ENCODE data around the gene KIF26B. TPM values are rescaled to one million over a fixed set of nuclear protein-coding genes. Genes with fewer than 3 reads are reported as not detected.

KIF26B gene
- total RNA-seq, 1 experiment from 2014 or later, result 0.04 TPM

DNA sequence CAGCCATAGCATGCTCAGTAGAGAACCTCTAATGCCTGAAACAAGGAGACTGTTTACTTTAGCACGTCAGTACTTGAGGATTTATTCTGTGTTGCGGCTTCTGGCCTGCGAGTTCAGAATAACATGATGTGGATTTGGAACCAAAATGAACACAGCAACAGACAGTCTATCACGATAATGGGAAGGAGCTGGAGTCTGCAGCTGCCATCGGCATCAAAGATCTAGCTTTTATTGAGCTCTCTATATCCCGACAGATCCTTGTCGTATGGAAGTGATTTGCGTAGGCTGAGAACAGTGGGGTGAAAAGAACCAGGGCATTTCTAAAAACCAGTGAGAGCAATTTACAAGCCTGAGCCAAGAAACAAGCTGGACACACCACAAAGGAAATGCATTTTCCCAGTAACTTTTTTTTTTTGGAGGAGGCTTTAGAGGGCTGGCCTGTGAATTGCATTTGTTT lies 294.2 kb downstream of the KIF26B start:
- Histone ChIP-seq H3K9ac (ENCODE audit: low read length) (no peak overlapping the region), H4K20me1 (ENCODE audit: low read length) (no peaks in the 10 kb centered on the region), H3K27me3 (ENCODE audit: low read length) (peaks cover 88% of the 10 kb centered on the region), H3K9me3 (ENCODE audit: low read length) (no peaks in the 10 kb centered on the region), H3K4me1 (ENCODE audit: insufficient read depth, low read length) (no peaks in the 10 kb centered on the region), H3K36me3 (ENCODE audit: low read depth, low read length) (no peaks in the 10 kb centered on the region), H3K9me2 (replicated peaks; ENCODE audit: low read length) (no peaks in the 10 kb centered on the region), H3F3A (ENCODE audit: low read length, unreplicated experiment) (no peaks in the 10 kb centered on the region), H2AFZ (ENCODE audit: low read length) (no peak overlapping the region), H3K27ac (ENCODE audit: low read length) (no peak overlapping the region), H3K79me2 (ENCODE audit: low read length) (no peaks in the 10 kb centered on the region), H3K4me2 (ENCODE audit: low read length) (no peak overlapping the region), H3K4me3 (ENCODE audit: low read length) (no peak overlapping the region)
- ChIA-PET CTCF (no interaction called here), POLR2A (ENCODE audit: unreplicated experiment) (no interaction called here)
- DNase-seq (no peak), ATAC-seq (no peak)
- intact Hi-C loops (cut with micrococcal nuclease), result no loop called here
- no peak for TF ChIP-seq EZH2 (IDR thresholded peaks at IDR 0.05; ENCODE audit: low read length, unreplicated experiment)
- TF ChIP-seq, protein P1, sequence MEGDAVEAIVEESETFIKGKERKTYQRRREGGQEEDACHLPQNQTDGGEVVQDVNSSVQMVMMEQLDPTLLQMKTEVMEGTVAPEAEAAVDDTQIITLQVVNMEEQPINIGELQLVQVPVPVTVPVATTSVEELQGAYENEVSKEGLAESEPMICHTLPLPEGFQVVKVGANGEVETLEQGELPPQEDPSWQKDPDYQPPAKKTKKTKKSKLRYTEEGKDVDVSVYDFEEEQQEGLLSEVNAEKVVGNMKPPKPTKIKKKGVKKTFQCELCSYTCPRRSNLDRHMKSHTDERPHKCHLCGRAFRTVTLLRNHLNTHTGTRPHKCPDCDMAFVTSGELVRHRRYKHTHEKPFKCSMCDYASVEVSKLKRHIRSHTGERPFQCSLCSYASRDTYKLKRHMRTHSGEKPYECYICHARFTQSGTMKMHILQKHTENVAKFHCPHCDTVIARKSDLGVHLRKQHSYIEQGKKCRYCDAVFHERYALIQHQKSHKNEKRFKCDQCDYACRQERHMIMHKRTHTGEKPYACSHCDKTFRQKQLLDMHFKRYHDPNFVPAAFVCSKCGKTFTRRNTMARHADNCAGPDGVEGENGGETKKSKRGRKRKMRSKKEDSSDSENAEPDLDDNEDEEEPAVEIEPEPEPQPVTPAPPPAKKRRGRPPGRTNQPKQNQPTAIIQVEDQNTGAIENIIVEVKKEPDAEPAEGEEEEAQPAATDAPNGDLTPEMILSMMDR (conservative IDR thresholded peaks at IDR 0.05; ENCODE audit: low read depth, low read length), result no peak
- no peak for TF ChIP-seq EZH2phosphoT487 (IDR thresholded peaks at IDR 0.05; ENCODE audit: borderline replicate concordance, low read length)
- BruUV-seq (replicated peaks), result no TSS peak

DNA sequence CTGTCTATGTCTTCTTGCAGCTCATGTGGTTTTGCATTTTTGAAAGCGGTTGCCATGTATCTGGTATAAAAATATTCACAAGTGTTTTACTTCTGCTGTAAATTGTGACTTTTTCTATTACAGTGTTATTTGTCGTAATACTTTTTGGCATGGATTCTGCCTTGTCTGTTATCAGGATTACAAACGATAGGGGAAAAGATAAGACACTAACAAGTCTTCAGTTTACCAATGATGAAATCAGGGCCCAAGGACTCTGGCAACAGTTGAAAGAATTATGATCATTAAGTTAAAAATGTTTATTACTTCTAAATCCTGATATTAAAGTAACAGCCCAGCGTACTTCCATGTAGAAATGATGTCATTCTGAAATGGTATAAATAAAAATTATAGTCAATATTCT lies 298.8 kb downstream of the KIF26B start:
- no peaks in the 10 kb centered on the region for H4K20me1 ChIP-seq (ENCODE audit: low read length)
- H3K27me3 ChIP-seq (ENCODE audit: low read length), result peaks cover 82% of the 10 kb centered on the region
- ChIA-PET CTCF (no interaction called here), POLR2A (ENCODE audit: unreplicated experiment) (no interaction called here)
- BruUV-seq (replicated peaks), result no TSS peak
- no peak overlapping the region for H3K9ac ChIP-seq (ENCODE audit: low read length)
- no peaks in the 10 kb centered on the region for H3K9me2 ChIP-seq (replicated peaks; ENCODE audit: low read length)
- DNase-seq, result no peak
- H2AFZ ChIP-seq (ENCODE audit: low read length), result no peak overlapping the region
- H3K36me3 ChIP-seq (ENCODE audit: low read depth, low read length), result no peaks in the 10 kb centered on the region
- no peak overlapping the region for H3K27ac ChIP-seq (ENCODE audit: low read length)
- H3F3A ChIP-seq (ENCODE audit: low read length, unreplicated experiment), result no peaks in the 10 kb centered on the region
- TF ChIP-seq, protein P1 (conservative IDR thresholded peaks at IDR 0.05; ENCODE audit: low read depth, low read length), result no peak
- no peak for TF ChIP-seq EZH2 (IDR thresholded peaks at IDR 0.05; ENCODE audit: low read length, unreplicated experiment)
- TF ChIP-seq EZH2phosphoT487 (IDR thresholded peaks at IDR 0.05; ENCODE audit: borderline replicate concordance, low read length), result no peak
- H3K79me2 ChIP-seq (ENCODE audit: low read length), result no peaks in the 10 kb centered on the region
- H3K4me3 ChIP-seq (ENCODE audit: low read length), result no peak overlapping the region
- H3K9me3 ChIP-seq (ENCODE audit: low read length), result no peaks in the 10 kb centered on the region
- no peak overlapping the region for H3K4me2 ChIP-seq (ENCODE audit: low read length)
- no peaks in the 10 kb centered on the region for H3K4me1 ChIP-seq (ENCODE audit: insufficient read depth, low read length)
- ATAC-seq, result no peak
- intact Hi-C loops (cut with micrococcal nuclease), result no loop called here

DNA sequence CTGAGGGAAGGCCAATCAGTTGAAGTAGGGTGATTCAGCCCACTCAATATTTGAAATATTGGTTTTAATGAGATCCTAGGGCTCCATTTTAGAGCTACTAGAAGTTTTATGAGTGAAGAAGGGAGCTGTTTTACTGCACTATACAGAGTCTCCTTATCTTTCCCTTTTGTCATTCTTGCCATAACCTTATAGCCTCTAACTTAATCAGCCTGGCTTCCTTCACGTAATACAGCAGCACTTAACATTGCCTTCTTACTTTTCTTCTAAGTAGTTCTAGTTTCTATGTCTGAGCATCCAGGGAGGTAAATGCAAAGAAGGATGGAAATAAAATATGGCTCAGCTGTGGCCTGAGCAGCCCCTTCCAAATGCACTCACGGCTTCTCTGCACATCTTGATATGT lies 299.3 kb downstream of the KIF26B start:
- Histone ChIP-seq H2AFZ (ENCODE audit: low read length) (no peak overlapping the region), H3K4me2 (ENCODE audit: low read length) (no peak overlapping the region), H3K79me2 (ENCODE audit: low read length) (no peaks in the 10 kb centered on the region), H3K27ac (ENCODE audit: low read length) (no peak overlapping the region), H3K36me3 (ENCODE audit: low read depth, low read length) (no peaks in the 10 kb centered on the region), H3F3A (ENCODE audit: low read length, unreplicated experiment) (no peaks in the 10 kb centered on the region), H3K9ac (ENCODE audit: low read length) (no peak overlapping the region), H3K4me3 (ENCODE audit: low read length) (no peak overlapping the region), H3K9me2 (replicated peaks; ENCODE audit: low read length) (no peaks in the 10 kb centered on the region), H3K4me1 (ENCODE audit: insufficient read depth, low read length) (no peaks in the 10 kb centered on the region), H3K9me3 (ENCODE audit: low read length) (no peaks in the 10 kb centered on the region), H4K20me1 (ENCODE audit: low read length) (no peaks in the 10 kb centered on the region), H3K27me3 (ENCODE audit: low read length) (peaks cover 82% of the 10 kb centered on the region)
- ATAC-seq (no peak), DNase-seq (no peak)
- TF ChIP-seq EZH2phosphoT487 (IDR thresholded peaks at IDR 0.05; ENCODE audit: borderline replicate concordance, low read length) (no peak), EZH2 (IDR thresholded peaks at IDR 0.05; ENCODE audit: low read length, unreplicated experiment) (no peak)
- TF ChIP-seq, protein P1 (conservative IDR thresholded peaks at IDR 0.05; ENCODE audit: low read depth, low read length), result no peak
- intact Hi-C loops (cut with micrococcal nuclease), result no loop called here
- ChIA-PET POLR2A (ENCODE audit: unreplicated experiment) (no interaction called here), CTCF (no interaction called here)
- BruUV-seq (replicated peaks), result no TSS peak
